ENCODE results near the gene FSHR.

DNA sequence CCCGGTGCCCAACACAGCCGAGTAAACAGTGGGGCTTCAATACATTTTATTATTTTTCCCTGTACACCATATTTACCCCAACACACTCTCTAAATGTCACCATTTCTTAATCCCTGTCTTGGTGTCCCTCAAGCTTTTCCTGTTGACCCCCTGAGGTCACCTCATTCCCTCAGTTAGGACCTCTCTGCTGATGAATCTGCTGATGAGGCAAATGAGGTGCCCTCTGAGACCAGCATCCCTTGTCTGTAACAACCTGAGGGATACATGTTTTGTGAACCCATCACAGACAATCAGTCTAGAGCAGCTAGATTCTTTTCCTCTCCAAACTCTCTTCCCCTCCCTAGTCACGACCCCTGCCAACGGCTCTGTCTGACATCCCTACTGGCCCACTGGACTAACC lies 127.6 kb downstream of the FSHR start:
- TF ChIP-seq CTCF (IDR thresholded peaks at IDR 0.05; ENCODE audit: insufficient read depth, low read depth, low read length): no peak
- no peak for TF ChIP-seq EZH2 (IDR thresholded peaks at IDR 0.05; ENCODE audit: insufficient read depth, low read length)
